HG03135 (cell line): ENCODE data around the gene PRKN.

Experiments
- ATAC-seq: cut with Tn5 transposase; IDR thresholded peaks from one replicate; pipeline ENCODE4 v1.9.1; 2021; ENCODE audit warnings: mild to moderate bottlenecking, moderate library complexity; ENCODE audit not compliant: unreplicated experiment

Gene PRKN

DNA sequence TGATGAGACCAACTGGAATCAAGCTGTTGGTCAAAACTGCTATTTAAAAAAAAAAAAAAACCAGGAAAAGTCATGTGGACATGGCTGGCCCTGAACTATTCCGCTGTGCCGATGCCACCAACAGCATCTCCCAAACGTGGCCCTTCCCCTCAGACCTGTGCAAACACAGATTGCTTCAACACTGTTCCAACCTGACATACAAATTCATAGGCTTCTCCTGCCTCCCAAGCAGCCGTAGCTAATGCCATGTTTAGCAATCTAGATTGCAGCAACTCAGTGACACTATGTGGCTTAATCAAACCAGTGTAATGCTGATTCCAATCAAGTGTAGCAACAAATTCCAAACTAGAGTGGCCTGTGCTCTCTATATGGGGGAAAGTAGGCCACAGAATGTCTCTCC lies 16.2 kb downstream of the PRKN start:
- ATAC-seq, result no peak

DNA sequence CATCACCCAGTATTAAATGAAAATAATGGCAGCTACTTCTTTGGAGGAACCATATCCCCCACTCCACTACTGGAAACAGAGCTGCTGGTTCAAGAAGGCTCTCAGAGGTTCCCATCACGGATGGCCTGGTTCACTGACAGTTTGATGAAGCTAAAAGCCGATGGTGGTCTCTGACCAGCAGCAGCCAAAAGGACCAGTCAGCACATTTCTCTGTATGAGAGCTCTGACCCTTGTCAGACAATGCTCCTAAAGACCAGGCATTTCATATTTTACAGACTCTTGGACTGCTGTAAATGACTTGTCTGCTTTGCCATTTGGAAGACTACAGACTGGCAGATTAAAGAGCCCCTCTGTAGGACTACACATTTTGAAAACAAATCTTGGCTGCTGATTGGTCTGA lies 16.6 kb downstream of the PRKN start:
- ATAC-seq, result no peak

DNA sequence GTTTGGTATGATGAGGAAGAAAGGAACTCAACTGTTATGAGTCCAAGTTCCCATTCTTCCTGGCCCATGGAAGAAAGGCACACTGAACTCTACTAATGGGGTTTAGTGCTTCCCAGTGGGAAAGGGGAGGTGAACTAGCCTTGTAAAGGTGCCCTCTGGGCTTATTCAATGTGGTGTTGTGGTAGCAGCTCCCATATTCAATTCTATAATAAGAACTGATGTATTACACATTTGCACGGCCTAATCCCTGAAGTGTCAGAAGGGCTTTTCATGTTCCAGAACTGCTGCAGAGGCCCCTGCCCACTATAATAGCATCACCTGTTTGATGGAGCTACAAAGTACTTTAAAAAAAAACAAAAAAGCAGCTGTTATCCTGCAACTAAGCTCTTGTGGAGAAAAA lies 17.1 kb downstream of the PRKN start:
- ATAC-seq, result no peak

DNA sequence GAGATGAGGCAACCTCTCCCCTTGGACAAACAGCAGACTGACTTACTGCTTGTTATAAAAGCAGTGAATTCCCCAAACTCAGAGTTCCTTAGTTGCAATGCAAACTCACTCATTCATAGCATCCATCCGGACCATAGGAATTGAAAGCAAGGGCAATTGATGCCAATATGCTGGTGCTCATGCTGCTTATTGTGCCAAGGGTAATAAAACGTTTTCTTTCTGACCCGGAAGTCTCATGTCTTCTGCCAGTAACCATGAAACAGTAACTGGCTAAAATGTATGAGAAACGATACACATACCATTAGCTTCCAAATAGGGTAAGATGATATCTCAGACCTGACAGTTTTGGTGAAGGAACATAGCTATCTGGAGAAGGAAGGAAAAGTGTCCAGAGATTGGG lies 18.1 kb downstream of the PRKN start:
- ATAC-seq, result no peak

- no peak for ATAC-seq
Measured at GRCh38 chr6:162708971-162709370, 18.6 kb downstream of the PRKN start.

DNA sequence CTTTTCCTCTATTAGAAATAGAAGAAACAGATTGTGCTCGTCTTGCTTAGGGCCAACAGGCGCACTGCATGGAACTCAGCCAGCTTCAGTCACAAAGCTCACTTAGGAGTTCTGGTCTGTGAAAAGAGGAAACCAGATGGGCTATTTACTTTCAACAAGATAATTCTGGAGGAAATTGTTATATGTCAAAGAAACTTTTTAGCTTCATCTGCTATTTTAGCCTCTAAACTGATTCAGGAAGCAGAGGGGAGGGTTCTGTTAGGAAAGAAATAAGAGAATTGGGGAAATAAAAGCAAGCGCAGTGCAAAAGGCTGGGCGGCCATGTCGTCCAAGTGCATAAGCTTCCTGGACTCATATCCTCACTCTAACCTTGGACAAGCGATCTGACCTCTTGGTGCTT lies 21.3 kb downstream of the PRKN start:
- ATAC-seq, result no peak

- ATAC-seq, result no peak
Measured at GRCh38 chr6:162705736-162706135, 21.8 kb downstream of the PRKN start.

GRCh38 chr6:162704001-162704400 lies 23.6 kb downstream of the PRKN start:
- no peak for ATAC-seq

DNA sequence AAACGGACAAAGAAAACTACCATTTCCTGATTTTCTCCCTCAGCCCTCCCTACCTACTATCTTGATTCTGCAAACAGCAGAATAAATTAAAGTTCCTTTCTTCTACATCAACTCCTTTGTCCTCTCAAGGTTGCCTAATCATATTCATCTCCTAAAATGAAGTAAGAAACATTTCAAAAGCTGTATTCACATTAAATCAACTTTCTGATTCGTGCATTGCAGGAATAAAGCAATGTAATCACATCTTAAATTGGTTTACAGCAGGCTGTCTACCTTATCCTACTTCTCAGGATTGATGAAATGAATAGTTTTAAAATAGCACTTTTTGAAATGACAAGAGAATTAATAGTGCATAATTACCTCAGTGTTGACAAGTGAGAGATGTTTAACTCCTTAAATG lies 25.1 kb downstream of the PRKN start:
- no peak for ATAC-seq

DNA sequence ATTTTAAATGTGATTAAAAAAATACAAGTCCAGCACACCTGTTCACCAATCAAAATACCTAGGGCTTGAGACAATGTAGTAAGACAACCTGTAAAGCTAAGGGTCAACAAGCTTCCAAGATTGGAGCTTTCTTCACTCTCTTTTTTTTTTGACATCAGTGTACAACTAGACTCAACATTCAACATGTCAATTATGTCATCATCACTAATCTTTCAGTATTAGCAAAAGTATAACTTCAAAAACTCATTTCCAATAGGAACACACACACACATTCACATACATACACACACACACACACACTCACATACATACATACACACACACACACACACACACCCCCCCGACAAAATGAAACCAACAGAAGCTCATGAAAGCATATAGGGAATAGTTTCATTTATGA lies 26.0 kb downstream of the PRKN start:
- no peak for ATAC-seq

GRCh38 chr6:162700966-162701365 lies 26.6 kb downstream of the PRKN start:
- no peak for ATAC-seq

GRCh38 chr6:162699961-162700360 lies 27.6 kb downstream of the PRKN start:
- ATAC-seq, result no peak

DNA sequence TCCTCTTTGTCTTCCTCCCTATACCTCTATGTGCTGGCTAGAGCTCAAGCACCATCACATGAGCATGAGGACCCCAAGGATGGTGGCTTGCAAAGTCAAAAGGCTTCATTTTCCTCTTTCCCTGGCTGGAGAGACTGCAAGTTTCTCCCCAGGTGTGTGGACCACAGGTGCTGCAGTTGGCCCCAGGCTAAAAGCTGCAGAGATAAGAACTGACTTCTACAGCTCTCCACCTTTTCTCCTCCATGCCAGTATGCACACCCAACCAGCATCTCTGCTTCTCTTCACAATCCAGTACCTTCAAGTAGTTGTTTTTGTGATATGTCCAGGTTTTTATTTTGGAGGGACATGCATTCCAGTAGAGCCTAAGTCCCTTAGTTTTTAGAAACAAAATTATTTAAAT lies 29.1 kb downstream of the PRKN start:
- ATAC-seq, result no peak

GRCh38 chr6:162697872-162698403 lies 29.6 kb downstream of the PRKN start:
- ATAC-seq, result no peak

DNA sequence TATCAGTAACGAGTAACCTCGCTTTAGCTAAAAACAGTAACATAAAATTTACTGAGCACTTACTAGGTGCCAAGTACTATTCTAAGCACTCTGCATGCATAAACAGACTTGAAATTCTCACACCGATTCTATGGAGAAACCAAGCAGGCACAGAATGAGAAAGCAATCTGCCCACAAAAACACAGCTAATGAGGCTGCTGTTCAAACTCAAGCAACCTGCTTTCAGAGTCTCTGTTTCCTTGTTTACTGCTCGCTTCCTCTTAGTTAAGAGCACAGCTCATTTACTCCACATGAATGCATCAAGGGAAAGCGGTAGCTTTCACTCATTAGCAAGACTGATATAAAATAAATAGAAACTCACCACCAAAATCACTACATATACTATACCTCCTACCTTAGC lies 37.4 kb downstream of the PRKN start:
- no peak for ATAC-seq

GRCh38 chr6:162688751-162689345 lies 38.7 kb downstream of the PRKN start:
- no peak for ATAC-seq

DNA sequence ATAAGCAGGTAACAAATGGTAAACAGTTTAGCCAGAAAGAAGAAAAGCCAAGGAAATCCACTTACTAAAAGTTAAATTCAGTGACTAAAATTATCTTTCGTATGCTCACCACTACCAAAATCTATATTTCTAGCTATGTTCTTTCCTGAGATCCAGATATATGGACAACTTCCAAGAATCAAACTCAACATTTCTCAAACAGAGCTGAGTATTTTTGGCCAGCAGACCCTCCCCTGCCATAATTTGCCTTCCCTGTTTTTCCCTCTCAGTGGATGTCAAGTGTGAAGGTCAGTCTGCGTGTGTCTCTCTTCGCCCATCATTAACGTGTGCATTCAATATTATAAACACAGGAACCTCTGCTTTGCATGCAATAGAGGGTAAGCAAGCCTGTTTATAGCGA lies 42.0 kb downstream of the PRKN start:
- no peak for ATAC-seq

DNA sequence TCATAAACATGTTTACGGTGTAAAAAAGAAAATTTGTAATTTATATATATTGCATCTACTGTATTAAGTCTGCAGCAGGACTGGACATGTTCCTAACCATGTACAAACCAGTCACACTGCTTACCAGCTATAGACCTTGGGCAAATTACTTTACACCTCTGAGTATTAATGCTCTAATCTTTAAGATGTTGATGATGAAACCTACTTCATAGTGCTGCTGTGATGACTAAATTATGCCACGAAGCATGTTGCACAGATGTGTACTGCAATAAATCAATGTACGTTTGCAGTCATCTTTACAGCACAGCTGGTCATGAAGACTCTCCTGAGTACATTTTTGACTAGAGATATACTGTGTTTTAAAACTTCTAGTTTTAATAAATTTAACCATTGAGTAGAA lies 42.6 kb downstream of the PRKN start:
- no peak for ATAC-seq

DNA sequence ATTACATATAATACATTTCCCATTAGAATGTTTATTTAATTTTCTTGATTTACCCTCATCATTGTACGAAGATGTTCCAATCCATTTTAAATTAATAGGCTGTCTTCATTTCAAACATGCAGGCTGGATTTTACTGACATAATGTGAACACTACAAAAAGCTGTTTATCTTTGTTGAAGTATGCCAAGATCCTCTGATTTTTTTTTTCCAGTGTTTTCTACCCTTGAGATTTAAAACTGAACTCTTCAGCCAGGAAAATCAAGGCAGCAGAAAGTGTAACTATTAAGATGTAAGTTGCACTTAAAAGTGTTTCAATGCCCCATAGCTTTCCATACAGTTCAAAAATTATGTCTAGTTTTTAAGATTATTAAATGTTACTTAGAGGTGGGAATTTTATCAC lies 43.5 kb downstream of the PRKN start:
- ATAC-seq, result no peak

DNA sequence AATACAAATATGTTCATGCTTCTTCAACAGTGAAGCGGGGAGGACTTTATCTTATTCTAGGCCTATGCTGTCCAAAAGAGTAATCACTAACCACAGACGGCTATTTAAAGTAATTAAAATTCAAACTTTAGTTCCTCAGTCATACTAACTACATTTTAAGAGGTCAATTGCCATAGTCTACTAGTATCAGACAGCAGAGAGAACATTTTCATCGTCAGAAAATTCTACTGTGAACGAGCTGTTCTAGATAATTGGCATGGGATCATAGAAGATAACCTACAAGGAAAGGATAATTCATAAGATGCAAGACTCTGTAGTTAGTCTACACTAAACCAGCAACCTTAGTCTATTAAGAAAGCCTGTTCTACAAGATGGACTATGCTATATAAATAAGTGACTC lies 44.4 kb downstream of the PRKN start:
- ATAC-seq, result no peak

DNA sequence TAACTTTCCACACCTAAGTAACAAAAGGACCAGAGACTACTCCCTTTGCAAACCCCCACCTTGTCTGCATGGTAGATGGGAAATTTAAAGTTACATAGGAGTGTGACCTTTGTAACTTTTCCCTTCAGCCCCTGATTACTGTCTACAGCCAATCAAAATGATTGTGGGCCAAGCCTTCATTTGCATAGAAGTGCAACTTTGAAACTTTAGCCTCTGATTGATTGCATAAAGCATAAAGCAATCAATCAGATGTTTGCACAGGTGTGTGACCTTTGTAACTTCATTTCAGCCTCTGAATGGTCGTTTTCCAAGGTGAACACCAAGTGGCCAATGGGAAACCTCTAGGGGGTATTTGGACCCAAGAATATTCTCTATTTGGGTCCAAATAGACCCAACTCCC lies 46.1 kb downstream of the PRKN start:
- ATAC-seq, result no peak

- ATAC-seq, result no peak
Measured at GRCh38 chr6:162680871-162681270, 46.7 kb downstream of the PRKN start.

DNA sequence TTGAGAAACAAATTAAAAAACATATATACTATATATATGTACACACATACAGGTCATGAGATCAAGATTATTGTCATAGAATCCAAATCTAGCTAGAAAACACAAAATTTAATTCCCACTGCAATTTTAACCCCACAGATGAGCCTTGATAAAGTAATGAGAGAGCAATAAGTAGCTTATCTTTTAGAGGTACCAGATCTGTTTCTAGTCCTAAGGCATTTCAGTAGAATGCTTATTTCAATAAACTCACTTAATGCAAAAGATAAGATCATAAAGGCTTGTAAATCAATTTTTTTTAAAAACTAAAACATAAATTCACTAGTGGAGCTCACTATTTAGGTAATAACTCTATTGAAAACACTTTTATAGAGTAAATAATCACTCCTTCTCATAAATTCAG lies 47.2 kb downstream of the PRKN start:
- ATAC-seq, result no peak
